DMS 273 treated with DMSO at 0.1 percent for 48 hours (cell line): ENCODE data around the gene TMEM178B.
A peak's percentile ranks its signal among the peaks of the same experiment; 100 is the strongest.

Experiments
- DNase-seq: peaks from one replicate; lab custom pipeline; 2025; lab: John Stamatoyannopoulos, UW

TMEM178B gene

DNA sequence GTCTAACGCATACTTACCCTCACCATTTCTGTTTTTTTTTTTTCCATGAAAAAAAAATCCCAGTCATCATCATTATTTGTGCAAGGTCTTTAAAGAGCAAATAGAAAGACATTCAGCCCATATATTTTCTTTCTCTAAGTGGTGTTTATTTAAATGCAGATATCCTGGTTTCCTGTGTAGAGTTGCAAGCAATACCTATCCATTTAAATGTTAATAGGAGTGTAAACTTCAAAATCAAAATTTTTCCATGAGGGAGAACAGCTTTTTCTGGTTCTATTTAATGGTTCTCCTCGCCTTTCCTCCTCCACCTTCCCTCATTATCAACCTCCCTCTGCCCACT, 357.2 kb downstream of the TMEM178B start:
- DNase-seq, result no peak

DNA sequence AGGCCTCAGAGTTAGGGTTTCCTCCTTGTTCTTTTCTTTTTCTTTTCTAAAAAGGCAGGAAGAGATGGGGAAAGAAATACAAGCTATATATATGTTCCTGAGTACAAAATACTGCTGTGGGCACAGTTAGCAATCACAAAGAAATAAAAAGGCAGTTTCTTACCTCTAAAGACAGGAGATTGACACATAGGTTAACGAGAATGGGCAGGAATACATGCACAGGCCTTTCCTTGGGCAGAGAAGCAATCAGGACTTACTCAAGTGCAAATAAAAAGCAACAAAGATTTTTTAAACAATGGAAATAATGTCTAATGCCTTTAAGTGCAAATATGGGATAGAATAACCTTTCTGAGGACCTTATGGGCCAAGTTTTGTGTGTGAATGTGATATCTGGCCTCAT, 357.8 kb downstream of the TMEM178B start:
- DNase-seq, result no peak

DNA sequence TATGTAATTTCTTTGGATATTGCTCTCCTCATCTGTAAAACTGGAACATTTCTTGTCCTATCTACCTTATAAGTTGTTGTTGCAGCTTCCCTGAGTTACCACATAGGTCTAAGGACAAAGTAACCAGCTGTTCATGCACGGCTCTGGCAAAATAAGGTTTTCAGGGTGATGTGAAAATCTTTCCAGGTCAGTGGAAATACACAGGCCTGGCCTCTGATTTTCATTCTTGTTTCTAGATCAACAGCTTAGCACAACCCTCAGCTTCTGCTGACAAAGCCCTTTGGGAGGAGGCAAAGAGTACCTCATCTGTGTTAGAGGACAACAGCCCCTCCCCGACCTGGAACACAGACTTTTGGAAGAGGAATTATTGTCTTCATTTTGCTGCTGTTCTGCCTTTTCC, 359.8 kb downstream of the TMEM178B start:
- DNase-seq, result no peak

DNA sequence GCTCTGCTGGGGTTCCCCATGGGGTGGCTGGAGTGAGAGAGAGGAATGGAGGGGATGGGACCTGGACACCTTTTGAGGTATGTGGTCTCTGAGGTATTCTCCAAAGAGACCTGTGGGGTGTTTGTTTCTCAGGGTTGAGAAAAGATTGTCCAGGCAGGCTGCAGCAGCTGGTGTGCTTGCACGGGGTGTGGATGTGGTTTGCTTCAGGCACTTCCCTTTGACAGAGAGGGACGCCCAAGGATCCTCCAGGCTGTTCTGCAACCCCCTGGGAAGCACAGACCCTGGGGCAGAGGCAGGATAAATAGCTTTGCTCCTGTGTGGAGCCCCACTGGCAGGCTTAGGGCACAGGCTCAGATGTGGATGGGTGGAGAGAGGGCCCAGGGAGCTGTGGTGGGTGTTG, 362.3 kb downstream of the TMEM178B start:
- DNase-seq, result no peak

DNA sequence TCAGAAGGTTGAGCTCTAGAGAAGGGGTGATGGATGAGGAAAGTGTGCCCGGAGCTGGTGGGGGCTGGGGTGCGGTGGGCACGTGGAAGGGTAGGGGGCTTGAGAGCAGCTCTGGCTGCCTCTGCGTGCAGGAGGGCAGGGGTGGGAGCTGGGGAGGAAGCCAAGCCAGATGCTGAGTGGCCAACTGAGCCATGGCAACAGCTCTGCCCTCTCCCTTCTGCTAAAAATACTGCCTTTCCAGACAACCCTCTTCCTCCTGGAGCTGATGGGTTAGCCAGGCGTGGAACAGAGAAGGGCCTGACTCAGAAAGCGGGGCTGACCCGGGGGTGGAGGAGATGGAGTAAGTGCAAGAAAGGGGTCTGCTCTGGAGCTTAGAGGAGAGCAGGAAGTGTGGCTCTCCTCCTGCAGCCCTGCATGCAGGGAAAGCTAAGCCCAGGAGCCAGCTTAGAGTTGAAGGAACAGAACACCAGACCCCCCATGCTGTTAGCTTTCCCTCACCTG, 362.8 kb downstream of the TMEM178B start:
- DNase-seq, result no peak

DNA sequence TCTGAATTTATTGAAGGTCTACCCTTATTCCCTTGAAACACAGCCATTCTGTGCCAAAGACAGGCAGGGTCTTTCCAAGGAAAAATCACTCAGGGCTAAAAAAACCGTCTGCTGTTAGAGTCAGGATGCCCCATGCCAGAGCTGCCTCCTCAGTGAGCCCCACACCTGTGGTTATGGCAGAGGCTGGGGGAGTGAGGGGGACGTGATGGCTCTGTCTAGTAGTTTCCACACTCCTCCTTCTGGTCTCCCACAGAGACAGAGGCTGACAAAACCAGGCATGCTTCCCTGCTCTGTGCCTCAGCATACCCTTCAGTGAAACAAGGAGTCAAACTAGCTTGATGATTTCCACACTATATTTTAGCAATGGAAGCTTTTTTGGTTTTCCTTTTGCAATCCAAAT, 365.3 kb downstream of the TMEM178B start:
- no peak for DNase-seq

DNA sequence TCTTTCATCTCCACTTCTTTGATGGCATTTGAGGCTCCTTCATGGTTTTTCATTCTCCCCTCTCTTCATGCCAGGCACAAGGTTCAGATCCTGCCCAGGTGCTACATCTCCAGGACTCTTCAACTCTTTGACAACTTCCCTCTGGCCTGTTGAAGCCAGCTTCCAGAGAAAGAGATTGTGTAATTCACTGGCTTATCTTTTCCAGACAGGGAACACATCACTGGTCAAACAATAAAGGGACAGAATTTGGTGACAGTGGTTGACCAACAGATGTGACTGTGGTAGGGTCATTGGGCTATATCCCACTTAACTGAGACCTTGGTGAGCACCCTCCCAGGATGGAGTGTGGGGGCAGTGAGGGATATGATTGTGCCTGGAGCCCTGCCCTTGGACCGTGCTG, 365.9 kb downstream of the TMEM178B start:
- DNase-seq, result no peak

DNA sequence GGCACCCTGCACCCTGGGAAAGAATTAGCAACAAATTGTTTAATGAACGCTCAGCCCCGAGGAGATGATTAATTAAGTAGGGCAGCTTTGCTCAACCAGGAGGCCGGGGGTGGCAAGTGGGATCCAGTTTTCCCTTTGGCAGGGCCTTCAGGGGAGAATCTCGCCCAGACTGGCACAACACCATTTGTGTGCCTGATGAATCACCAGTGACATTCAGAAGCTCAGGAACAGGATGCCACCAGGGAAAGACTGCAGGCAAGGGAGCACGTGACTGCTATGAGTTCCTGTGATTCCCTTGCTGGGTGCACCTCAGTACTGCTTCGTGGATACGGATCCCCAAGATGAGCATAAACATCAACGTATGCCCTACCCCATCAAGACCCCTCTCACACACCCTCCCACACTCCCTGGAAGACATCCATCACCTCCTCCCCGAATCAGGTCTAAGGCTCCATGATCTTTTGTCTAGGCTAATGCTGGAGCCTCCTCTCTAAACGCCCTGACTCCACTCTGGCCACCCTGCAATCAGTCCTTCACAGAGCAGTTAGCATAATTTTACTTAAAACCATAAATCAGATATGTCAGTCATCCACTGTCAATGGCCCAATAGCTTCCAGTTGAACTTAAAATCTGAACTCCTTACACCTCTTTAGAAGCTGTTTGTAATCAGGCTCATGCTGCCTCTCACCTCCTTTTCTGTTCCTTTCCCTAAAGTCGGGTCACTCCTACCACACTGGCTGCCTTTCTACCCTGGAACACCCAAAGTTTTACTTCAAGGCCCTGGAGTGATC, 368.2 kb downstream of the TMEM178B start:
- no peak for DNase-seq

DNA sequence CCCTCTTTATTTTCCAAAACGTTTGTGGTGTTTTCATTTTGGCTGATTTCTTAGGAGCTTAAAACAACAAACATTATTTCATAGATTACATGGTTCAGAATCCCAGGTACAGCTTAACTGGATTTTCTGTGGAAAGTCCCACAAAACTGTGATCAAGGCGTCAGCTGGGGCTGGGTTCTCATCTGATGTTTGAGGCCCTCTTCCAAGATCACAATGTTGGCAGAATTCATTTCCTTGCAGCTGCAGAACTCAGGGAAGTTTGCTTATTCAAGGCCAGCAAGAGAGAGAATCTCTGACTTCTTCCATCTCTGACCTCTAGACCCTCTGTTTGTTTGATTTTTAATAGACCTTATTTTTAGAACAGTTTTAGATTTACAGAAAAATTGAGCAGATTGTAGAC, 368.9 kb downstream of the TMEM178B start:
- no peak for DNase-seq

DNA sequence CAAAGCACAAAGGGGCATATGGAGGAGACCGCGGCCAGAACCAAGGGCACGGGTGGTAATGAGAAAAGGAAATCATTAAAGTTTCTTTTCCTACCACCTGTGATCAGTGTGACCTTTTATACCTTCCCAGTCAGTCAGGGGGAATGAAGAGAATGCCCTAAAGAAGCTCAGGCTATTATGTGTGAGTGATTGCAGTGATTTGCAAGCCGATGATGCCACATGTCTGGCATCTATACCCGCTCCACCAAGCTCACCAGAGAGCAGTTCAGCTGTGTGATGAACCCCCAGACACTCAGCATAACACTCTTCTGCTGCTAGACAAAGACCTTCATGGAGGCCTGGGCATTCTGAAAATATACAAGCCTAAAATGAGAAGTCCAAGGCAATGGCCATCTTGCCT, 371.1 kb downstream of the TMEM178B start:
- DNase-seq, result no peak

DNA sequence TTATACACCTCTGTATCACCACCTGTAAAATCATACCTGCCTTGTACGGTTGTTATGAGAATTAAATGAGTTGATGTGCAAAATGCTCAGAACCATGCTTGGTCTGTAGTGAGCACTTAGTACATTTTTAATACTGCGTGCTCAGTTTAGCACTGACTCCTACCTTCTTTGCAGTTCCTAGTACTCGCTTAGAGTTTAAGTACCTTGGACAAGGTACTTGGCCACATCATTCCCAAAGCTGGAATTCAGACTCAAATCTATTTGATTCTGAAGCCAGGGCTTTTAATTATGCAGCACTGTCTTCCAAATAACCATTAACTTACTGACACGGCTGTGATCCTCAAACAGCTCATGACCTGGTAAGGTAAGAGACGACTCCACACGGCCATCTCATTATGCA, 377.4 kb downstream of the TMEM178B start:
- DNase-seq, result no peak

DNA sequence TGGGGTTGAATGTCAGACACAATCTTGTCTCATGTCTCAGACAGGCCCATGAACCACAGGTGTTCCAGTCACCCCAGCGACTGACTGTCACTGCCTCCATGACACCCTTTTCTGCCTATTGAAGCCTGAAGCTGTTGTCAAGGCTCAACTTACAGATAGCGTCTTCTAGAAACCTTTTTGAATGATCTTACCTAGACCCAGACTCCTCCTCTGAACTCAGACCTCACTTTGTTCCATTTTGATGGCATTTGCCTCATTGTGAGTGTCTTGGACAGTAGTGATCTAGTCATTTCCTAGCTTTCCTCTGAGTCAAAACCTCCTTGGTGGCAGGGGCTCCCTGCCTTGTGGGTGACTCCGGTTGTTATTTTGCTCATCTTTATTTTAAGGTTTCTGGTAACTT, 379.0 kb downstream of the TMEM178B start:
- DNase-seq, result no peak

DNA sequence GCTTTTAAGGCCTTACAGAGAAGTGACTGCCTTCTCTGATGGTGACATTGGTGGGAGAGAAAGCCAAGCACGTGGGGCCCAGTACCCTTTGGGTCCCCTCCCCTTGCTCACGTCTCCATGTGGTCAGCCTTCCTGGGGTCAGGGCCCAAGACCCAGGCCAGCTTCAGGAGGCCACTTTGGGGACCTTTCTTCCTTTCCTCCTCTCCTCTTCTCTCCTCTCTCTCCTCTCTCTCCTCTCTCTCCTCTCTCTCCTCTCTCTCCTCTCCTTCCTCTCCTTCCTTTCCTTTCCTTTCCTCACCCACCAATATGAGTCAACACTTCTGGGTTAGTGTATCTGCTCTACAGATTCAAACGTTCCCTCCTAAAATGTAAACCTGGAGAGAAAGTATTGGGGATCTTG, 380.5 kb downstream of the TMEM178B start:
- DNase-seq, result no peak

DNA sequence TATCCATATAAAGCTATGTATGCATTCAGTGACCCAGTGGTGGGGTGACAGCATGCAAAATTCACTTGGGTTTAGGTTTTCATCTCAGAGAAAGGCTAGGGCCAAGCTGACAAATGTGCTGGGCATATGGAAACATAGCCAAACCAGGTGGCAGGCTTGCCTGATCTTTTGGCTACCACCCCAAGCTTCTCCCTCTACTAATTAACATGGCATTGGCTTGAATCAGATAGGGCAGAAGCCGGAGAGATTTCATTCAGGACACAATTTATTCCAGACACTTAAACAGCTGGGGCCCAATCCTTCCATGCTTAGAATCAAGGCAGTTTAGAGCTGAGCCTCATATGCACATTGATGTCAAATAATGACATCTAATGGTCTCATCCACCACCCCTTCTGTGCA, 381.9 kb downstream of the TMEM178B start:
- DNase-seq, result peak; percentile 26

DNA sequence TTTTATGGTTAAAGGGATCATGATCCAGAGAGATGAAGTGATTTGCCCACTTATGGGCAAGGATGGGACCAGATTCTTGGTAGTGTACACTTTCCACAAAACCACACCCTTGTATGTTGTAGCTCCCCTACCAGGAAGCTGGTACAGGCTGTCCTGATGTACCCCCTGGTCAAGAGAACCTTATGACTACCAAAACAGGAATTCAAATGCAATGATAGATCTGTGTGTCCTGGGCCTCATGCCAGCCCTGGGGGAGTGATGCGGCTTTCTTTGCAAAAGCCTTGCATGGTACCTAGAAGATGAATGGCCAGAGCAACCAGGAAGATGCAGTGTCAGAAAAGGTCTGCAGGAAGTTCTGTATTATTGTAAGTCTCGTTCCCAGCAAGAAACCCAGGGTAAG, 382.4 kb downstream of the TMEM178B start:
- no peak for DNase-seq

DNA sequence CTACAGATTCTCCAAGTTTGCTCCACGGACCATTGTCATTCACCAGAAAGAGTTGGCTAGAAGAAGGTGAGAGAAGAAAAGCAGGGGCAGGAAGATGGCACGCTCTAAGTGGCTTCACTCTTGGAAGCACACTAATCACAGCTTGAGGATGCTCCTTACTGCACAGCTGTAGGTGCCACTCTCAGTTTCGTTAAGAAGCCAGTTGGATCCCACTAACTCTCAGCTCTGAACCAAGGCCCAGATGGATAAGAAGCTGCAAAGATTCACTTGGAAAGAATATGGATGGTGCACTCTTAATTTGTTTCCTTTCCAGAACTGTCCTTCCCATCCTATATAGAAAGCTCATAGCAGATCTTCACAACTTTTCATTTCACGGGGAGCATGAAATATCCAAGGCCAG, 382.8 kb downstream of the TMEM178B start:
- DNase-seq, result no peak

DNA sequence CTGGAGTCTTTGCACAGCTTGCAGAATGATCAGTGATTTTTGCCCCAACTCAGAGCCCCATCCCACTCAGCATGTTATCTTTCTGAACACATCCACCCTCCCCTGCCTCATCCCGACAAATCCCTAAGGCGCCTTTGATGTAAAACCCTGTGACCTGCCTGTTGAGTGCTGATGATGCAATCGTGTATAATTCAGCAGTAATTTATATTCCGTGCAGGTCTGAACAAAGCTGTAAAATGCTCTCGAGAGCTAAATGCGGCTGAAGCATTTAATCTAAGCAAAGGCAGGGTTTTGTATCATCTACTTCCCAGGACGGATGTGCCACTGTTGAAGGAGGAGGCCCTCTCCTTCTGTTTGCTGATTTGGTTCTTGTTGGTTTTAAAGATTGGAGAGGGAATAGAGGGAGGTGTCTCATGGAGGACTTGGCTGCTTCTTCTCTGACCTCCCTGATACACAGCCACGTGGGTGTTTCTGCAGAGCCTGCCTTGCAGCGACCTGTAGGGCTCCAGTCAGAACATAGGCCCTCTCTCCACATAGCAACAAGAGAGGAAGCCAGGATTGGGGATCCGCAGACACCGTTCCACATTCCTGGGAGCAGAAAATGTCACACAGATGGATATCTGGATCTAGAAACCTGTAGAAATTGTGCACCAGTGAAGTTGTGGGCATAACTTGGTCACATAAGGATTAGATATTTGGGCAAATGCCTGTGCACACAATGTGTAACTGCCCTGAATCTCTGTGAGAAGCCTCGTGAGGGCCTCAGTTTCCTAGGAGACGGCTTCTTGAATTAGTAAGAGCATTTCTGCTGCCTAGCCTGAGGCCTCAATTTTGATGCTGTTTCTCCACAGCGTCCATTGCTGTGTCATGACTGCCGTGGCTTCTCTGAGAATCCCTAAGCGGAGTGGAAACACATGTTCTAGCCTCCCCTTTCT, 387.2 kb downstream of the TMEM178B start:
- DNase-seq, result no peak

DNA sequence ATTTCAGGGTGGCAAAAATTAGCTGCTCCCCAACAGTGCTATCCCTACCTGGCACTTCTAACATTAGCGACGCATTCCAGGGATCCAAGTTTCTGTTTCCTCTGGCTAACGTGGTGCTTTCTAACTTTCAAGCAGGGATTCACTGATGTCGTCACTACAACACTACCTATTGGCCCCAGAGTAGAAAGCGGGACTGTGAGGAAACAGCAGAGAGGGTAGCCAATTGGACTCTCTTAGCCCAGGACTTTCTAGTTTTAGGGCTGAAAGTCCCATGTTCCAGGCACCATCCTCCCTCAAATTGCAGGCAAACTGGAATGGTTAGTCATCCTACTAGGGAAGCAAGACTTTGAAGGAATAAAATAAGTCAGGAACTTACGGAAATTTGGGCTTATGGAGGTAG, 388.1 kb downstream of the TMEM178B start:
- DNase-seq, result no peak

DNA sequence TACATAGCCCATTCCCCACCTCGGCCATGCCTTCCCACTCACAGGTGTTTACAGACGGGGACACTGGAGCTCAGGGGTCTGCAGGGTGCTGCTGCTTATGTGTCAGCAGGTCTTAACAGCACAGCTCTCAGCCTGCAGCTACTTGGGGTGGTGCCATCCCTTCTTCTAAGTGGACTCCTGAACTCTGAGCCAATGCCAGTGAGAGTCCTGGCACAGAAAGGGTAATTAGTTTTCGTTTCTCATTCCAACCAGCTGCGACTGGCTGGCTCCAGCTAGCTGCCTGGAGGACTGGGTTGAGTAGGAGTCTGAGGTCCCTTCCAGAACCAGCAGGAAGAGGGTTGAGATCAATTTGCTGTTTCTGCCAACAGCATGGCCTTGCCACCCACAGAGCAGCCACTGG, 389.1 kb downstream of the TMEM178B start:
- DNase-seq, result no peak

DNA sequence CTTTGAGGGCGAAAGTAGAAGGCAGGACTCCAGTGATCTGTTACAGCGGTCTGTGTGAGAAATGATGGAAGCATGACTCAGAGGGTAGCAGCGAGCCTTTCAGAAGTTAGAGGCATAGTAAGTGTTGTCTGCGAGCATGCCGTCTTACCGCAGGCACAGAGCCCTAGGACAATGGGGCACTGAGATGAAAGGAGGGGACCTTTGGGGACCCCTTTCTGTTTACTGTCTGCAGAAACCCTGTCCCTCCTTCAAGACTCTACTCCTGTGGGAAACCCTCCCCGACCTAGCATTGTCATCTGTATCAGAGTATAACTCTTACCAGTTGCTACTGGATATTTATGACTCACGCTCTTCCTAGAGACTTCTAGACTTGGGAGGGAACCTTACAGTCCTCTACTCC, 390.1 kb downstream of the TMEM178B start:
- no peak for DNase-seq

DNA sequence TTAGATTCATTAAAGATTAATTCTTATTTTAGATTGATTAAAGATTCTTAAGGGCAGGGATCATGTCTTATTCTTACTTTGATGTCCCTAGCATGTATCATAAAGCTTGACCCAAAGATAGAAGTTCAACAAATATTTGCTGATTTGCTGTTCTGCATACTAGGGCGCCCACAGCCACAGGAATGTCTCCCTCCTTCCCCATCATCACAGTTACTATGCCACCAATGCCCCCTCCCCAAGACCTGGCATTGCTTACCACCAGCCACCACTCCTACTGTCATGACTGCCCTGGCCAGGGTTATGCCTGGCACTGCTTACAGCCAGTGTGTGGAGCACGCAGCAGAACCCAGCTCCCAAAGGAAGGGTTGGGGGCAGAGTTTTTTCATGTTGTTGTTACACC, 390.7 kb downstream of the TMEM178B start:
- no peak for DNase-seq

DNA sequence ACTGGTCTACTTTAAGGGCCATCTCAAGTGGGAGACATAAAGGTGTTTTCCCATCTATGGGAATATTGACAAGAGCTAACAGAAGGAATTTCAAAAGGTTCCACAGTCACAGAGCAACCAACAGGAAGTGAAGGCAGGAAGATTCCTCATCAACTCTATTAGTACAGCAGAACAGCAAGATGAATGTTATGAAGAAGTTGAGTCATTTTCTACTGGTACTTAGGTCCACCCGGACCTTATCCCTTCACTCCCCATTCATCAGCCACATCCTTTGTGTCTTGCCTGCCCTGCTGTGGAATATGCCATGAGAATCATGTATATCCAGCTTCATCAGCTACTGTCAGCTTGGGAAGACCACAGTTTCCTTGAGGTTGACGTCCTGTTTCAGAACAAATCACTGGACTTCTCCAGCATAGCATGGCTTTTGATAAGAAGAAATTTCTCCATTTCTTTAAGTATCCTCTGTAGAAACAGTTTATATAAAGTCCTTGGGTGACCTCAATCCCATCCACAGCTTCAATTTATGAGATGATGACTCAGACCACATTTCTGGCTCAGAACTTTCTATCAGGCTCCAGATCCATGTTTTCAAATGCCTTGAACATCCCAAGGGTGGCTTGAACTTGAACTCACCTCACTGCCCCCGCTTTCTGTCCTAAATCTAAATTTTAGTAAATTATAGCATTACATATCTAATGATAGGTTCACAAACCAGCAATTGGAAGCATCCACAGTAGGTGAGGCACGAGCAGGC, 392.5 kb downstream of the TMEM178B start:
- no peak for DNase-seq

DNA sequence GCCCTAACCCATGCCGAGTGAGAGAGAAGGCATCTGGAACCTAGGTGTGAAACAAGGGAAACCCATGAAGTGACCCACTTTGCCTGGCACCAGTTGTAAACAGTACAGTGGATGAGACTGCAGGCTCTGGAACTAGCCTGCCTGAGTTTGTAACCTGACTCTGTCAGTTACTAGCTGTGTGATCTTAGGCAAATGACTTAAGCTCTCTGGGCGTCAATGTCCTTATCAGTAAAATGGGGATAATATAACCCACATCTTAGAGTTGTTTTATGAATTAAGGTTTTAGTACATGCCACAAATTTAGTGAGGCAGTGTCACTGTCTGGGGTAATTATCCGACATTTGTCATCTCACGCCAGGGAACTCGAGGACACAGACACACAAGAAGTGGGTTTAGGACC, 394.5 kb downstream of the TMEM178B start:
- DNase-seq, result no peak
